Activated CD4-positive, alpha-beta T cell treated with anti-CD3 and anti-CD28 coated beads for 24 hours (primary cell): Measurements from ENCODE around the gene PIGH.

Source experiments
- DNase-seq, 2 donors: peaks; one replicate each; pipeline ENCODE4 v3.0.0-alpha.2; 2020; ENCODE audit warnings: low read depth in 2 of 2

PIGH gene

DNA sequence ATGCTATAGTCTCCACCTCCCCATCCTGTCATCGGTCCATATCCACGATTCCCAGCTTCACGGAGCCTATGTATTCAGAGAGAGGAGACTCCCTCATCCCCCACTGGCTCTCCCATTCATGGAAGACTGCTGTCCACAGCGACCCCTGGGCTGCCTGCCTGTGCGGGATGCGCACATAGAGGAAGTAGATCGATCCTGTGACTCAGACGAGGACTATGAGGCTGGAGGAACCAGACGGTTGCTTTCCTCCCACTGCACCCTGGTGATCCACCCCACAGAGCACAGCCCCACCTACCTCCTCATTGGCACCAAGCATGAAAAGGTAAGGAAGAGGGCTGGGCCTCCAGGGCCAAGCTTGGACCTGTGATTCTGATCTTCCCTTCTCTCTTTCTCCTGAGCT is 24.4 kb downstream of the PIGH start:
- DNase-seq = no peak

DNA sequence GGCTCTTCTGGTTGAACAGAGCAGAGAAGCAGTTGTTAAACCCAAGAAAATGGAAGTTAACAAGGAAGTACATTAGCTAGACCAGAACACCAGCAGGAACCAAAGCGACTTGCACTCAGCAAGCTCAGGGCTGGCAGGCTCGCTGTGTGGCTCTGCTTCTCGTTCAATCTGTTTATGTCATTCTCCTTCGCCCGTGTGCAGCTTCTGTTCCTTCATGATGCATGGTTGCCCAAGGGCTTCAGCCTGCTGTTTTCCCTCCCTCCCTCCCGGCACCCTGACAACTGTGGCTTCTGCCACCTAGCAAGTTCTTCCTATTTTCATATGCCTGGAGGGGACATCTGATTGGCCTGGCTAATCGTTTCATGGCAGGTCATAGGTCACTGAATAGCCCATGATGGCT is 25.3 kb downstream of the PIGH start:
- DNase-seq = no peak

- DNase-seq = no peak
Observed at GRCh38 chr14:67574156-67574555, 25.9 kb downstream of the PIGH start.

DNA sequence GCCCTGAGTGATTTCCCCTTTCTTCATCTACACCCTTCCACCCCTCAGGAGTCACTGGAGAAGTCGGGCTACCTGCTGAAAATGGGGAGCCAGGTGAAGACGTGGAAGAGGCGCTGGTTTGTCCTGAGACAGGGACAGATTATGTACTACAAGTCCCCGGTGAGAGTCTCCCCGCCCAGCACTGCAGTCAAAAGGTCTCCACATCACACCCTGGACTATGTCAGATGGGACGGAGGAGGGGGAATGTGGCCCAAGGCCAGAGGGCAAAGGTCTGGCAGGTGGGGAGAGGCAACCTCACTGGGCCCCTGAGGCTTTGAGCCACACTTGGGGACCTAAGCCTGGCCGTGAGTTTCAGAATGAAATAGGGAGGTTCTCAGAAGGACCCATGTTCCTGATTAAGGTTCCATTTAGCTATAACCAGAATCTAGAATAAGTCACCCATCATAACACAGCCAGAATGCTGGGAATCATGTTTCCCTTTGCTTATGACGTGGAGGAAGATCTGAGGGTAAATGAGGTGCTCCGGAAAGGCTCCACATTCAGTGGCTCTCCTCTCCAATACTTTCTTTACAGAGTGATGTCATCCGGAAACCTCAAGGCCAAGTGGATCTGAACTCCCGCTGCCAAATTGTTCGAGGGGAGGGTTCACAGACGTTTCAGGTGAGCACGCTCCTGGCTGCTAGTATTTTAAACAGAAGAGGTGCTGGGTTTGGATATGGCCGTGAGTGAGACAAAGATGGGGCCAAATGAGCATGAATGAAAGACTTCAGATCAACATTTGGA is 26.6 kb downstream of the PIGH start:
- no peak for DNase-seq

DNA sequence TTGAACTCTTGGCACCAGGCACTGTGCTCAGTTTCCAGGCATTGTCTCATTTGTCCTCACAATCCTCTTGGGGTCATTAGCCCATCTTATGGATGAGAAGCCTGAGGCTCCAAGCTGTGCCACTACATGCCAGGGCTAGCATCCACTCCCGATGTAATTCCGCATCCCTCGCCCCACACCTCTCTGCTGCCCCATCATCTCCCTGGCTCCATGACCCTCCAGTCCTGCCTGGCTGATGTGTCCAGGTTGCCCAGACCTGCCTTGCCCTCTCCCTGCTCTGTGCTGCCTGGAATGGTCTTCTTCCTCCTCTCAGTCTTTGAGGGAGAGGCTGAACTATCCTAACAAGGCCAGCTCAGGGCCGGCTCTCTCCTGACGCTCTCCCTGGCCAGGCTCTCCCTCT is 27.5 kb downstream of the PIGH start:
- no peak for DNase-seq

- DNase-seq = no peak
Observed at GRCh38 chr14:67571991-67572323, 28.1 kb downstream of the PIGH start.

GRCh38 chr14:67571275-67571990 is 28.6 kb downstream of the PIGH start:
- peak; percentile 44 to 56 for DNase-seq

DNA sequence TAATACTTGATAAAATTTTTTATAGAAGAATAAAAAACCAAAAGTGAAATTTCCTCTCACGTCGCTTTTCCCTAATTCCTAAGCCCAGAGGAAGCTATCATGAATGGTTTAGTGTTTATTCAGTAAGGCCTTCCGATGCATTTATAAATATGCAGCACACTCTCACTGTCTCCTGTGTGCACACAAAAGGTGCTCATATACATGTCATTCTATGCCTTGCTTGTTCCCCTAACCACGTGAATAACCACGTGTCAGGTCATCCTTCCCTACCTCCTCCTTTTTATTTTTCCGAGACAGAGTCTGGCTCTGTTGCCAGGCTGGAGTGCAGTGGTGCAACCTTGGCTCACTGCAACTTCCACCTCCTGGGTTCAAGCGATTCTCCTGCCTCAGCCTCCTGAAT is 29.6 kb downstream of the PIGH start:
- no peak for DNase-seq

- DNase-seq = no peak
Observed at GRCh38 chr14:67569651-67570290, 30.3 kb downstream of the PIGH start.

GRCh38 chr14:67569011-67569650 is 30.9 kb downstream of the PIGH start:
- DNase-seq = no peak

DNA sequence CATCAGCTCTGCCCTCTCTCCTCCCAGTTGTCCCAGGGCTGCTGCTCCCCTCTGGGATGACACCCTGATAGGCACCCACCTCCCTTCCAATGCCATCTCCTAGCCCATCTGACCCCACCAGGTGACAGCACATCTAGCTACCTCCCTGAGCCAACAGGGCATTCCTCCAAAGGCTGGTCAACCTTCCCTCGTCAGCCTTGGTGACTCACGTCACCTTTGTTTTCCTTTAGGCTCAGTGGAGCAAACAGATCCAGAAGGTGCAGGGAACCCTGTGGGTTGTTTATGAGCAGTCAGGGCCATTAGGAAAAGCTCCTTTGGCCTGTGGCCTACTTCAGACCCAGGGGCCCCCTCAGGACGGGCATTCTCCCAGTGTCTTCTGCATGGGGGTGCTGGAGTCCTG is 32.4 kb downstream of the PIGH start:
- no peak for DNase-seq

DNA sequence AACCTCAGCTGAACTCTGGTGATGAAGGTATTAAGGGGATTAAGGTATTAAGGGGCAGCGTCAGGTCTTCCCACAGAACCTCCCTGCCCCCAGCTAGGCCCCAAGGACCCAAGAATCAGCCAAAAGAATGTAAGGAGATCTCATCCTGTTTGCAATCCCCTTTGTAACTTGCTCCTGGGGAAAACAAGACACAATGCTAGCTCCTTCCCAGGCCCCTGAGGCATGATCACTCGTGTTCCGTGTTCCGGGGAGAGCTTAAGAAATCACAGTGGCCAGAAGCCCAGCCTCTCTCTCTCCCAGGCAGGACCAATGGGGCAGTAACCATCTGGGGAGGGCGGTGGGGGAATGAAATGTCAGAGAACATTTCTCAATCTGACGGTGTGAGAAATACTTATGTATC is 33.2 kb downstream of the PIGH start:
- no peak for DNase-seq

DNA sequence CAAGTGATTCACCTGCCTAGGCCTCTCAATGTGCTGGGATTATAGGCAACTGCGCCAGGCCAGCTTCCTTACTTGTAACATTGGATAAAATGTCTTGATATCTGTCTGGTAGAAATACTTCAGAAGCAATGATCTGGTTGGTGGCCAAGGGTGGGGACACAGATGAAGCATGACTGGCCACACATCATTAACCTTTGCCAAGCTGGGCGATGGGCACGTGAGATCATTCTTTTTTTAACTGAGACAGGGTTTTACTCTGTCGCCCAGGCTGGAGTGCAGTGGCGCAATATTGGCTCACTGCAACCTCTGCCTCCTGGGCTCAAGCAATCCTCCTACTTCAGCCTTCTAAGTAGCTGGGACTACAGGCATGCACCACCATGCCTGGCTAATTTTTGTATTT is 35.8 kb downstream of the PIGH start:
- DNase-seq = no peak

DNA sequence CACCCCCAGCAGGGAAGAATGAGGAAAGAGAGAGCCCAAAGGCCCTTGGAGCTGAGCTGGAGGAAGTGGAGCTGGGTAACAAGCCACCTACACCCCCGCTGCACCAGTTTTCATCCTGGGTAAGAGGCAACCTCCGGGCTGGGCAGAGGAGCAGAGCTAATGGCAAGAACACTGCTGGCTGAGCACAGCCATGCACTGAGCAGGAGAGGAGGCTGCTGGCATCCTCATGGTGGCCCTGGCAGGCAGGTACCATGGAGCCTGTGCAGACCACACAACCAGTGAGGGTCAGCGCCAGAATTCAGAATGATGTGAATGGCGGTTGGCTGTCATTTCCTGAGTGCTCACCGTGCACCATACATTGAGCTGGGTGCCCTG is 37.3 kb downstream of the PIGH start:
- DNase-seq = no peak

GRCh38 chr14:67562025-67562775 is 37.9 kb downstream of the PIGH start:
- no peak for DNase-seq

DNA sequence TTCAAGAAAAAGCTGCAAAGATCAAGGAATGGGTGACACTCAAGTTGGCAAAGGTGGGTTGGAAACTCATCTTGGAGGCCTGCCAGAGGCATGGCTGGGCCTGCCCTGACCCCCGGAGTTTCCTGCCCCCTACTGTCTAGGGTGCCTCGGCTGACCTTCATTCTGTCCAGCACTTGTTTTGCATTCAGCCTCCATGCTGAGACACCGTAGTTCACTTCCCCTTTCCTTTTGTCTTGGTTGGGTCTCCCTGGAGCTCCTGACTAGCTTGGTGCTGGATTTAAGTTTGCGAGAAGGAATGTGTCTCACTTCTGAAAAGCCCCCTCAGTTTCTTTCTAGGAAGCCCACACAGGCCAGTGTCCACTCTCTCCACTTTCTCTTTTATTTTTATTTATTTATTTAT is 40.4 kb downstream of the PIGH start:
- DNase-seq = no peak

- DNase-seq = no peak
Observed at GRCh38 chr14:67557656-67558055, 42.4 kb downstream of the PIGH start.

DNA sequence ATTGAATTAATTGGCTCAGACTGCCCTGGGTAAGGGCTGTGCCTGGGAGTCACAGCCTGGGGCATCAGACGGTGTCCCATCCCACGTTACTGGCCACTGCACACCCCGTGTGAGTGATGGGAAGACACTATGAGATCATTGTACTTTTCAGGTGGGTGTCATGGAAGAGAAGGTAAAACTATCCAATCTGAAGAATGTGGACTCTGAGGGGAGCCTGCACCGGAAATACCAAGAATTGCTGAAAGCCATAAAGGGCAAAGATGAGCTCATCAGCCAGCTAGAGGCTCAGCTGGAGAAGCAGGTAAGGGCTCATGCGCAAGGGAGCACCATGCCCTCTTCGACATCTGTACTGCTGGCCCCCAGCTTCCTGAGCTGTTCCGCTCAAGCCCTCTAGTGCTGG is 43.0 kb downstream of the PIGH start:
- no peak for DNase-seq

DNA sequence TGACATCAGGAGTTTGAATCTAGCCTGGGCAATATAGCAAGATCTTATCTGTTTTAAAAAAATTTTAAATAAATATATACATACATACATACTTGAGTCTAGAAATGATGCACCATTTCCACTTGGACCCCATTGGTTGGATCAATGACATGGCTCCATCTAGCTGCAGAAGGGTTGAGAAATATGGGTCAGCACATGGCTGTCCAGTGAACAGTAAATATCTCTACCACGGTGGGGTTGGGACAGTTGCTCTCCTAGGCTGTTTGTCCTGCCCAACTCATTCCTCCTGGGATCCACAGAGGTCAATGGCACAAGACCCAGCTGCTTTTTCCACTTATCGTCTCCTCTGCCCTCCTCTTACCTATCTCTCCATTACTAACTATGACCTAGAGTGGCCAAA is 43.4 kb downstream of the PIGH start:
- DNase-seq = no peak

- no peak for DNase-seq
Observed at GRCh38 chr14:67555518-67556090, 44.5 kb downstream of the PIGH start.

DNA sequence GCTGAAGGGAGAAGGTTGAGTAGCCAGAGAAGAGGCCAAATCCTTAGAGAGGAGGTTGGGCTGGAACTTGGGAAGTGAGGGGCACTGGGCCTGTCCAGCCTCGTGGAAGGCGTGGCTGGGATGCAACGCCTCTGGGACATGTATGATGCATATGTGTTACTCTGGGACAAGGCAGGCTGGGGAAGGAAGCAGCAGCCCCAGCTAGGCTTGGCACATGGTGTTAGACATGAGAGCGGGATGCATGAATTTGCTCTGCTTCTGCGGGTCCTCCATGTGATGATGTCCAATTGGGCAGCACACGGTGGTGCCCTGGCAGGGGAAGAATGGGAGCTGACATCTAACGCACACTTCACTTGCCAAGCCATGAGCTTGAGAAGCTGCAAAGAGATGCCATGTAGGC is 45.7 kb downstream of the PIGH start:
- no peak for DNase-seq

GRCh38 chr14:67553547-67553946 is 46.5 kb downstream of the PIGH start:
- no peak for DNase-seq
